Kidney (tissue), 14 donors: ENCODE results near the gene SNX19. TPM values are rescaled to one million over a fixed set of nuclear protein-coding genes. Genes with fewer than 3 reads are reported as not detected.

Experiments used
- DNase-seq, 5 donors: peaks; one replicate each; pipeline ENCODE4 v3.0.0-alpha.2; 2013 to 2020
- FAIRE-seq: peaks from 2 replicates; lab custom pipeline; 2012; peaks lifted over from hg19 to GRCh38; lab: Jason Lieb, UNC
- H3K27ac ChIP-seq, 2 donors: one replicate each; pipeline ENCODE4 v1.7.0; 2013; ENCODE audit warnings: low read depth in 2 of 2, low read length in 2 of 2, inconsistent platforms in 1 of 2
- H3K27me3 ChIP-seq: one replicate; pipeline ENCODE4 v1.7.1; 2013; ENCODE audit warnings: low read length, inconsistent platforms; ENCODE audit not compliant: control insufficient read depth, insufficient read depth
- H3K36me3 ChIP-seq, 3 donors: one replicate each; pipeline versions ENCODE4 v1.7.0 to v1.7.1; 2013; ENCODE audit warnings: low read length in 3 of 3, control low read depth in 1 of 3, inconsistent platforms in 1 of 3; ENCODE audit not compliant: insufficient read depth in 3 of 3, control insufficient read depth in 2 of 3
- H3K4me1 ChIP-seq, 3 donors: one replicate each; pipeline versions ENCODE4 v1.7.0 to v1.7.1; 2013; ENCODE audit warnings: low read length in 3 of 3, inconsistent platforms in 1 of 3, low read depth in 1 of 3; ENCODE audit not compliant: control insufficient read depth in 2 of 3, insufficient read depth in 2 of 3
- H3K4me3 ChIP-seq, 3 donors: one replicate each; pipeline versions ENCODE4 v1.7.0 to v1.8.1; 2013; ENCODE audit warnings: low read length in 3 of 3, control low read depth in 1 of 3, inconsistent platforms in 1 of 3
- H3K9ac ChIP-seq, 3 donors: one replicate each; pipeline versions ENCODE4 v1.7.0 to v1.7.1; 2013; ENCODE audit warnings: low read length in 3 of 3, control low read depth in 1 of 3, inconsistent platforms in 1 of 3
- H3K9me3 ChIP-seq, 3 donors: one replicate each; pipeline versions ENCODE4 v1.7.0 to v1.7.1; 2013; ENCODE audit warnings: low read length in 3 of 3, control low read depth in 1 of 3, inconsistent platforms in 1 of 3; ENCODE audit not compliant: control insufficient read depth in 2 of 3, insufficient read depth in 1 of 3
- intact Hi-C: fragments of 100-400 bp; cut with DNase I; formaldehyde crosslinking; loops from one replicate; pipeline ENCODE4 v1.11.1; 2022
- polyA plus RNA-seq: library from polyadenylated mRNA; stranded (reverse); fragments of 350-450 nt; fragmentation: Illumina TruSeq; extraction: RNeasy Lipid Tissue Mini Kit (QIAGEN cat#74804); gene quantifications from one replicate; pipeline ENCODE4 v1.2.3, GENCODE V29; 2014; ENCODE audit warnings: low read depth, low replicate concordance; ENCODE audit not compliant: insufficient read depth
- total RNA-seq: library from RNA; stranded (reverse); fragmentation: NEBNext Ultra II Directional; extraction: Animal tissue kit (Norgen Biotek cat#: 25700); gene quantifications from one replicate; pipeline ENCODE4 v1.2.1, GENCODE V29; 2021
- TF ChIP-seq, protein P1 (sequence below): IDR thresholded peaks from 3 replicates; pipeline ENCODE4 v1.5.1; 2012; ENCODE audit warnings: mild to moderate bottlenecking, moderate library complexity, borderline replicate concordance; ENCODE audit not compliant: insufficient read depth; ENCODE audit errors: extremely low read depth
- donor health status: control.
- donor health status: control.
- donor health status: control.
- donor health status: control.
- donor health status: control.
- donor health status: DM: yes; HTN: yes; CAD: no.
- donor health status: Normal renal cell carcinoma (clear cell type).

Gene SNX19
- total and polyA plus RNA-seq, 2 donors from 2014 or later, result 16.9 to 67.5 TPM

DNA sequence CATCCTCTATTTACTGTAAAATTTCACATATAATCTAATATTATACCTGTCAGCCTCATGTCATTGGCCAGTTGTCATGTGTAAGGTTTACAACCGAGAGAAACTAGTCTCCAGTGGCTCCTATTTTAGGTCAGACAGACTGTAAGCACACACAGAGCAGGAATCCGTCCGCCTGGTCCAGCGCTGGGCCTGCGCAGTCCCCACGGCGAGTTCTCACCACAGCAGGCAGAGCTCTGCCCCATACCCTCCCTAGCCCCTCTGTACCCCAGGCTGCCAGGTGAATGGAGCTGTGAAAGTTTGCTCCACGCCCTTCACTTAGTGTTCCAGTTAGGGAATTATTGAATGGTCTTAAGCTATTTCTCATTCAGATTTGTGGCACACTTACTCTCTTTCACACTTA lies 63.7 kb downstream of the SNX19 start:
- no peak for FAIRE-seq
- no peaks in the 10 kb centered on the region for H3K4me1 ChIP-seq
- H3K27ac ChIP-seq, result no peak overlapping the region
- H3K9me3 ChIP-seq, result peaks cover 0 to 3% (median 0%) of the 10 kb centered on the region in 3 donors
- DNase-seq, result no peak
- no peaks in the 10 kb centered on the region for H3K27me3 ChIP-seq
- no peaks in the 10 kb centered on the region for H3K36me3 ChIP-seq
- no peak overlapping the region for H3K4me3 ChIP-seq
- TF ChIP-seq, protein P1, sequence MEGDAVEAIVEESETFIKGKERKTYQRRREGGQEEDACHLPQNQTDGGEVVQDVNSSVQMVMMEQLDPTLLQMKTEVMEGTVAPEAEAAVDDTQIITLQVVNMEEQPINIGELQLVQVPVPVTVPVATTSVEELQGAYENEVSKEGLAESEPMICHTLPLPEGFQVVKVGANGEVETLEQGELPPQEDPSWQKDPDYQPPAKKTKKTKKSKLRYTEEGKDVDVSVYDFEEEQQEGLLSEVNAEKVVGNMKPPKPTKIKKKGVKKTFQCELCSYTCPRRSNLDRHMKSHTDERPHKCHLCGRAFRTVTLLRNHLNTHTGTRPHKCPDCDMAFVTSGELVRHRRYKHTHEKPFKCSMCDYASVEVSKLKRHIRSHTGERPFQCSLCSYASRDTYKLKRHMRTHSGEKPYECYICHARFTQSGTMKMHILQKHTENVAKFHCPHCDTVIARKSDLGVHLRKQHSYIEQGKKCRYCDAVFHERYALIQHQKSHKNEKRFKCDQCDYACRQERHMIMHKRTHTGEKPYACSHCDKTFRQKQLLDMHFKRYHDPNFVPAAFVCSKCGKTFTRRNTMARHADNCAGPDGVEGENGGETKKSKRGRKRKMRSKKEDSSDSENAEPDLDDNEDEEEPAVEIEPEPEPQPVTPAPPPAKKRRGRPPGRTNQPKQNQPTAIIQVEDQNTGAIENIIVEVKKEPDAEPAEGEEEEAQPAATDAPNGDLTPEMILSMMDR, result no peak
- no peak overlapping the region for H3K9ac ChIP-seq
- intact Hi-C loops, result no loop called here

DNA sequence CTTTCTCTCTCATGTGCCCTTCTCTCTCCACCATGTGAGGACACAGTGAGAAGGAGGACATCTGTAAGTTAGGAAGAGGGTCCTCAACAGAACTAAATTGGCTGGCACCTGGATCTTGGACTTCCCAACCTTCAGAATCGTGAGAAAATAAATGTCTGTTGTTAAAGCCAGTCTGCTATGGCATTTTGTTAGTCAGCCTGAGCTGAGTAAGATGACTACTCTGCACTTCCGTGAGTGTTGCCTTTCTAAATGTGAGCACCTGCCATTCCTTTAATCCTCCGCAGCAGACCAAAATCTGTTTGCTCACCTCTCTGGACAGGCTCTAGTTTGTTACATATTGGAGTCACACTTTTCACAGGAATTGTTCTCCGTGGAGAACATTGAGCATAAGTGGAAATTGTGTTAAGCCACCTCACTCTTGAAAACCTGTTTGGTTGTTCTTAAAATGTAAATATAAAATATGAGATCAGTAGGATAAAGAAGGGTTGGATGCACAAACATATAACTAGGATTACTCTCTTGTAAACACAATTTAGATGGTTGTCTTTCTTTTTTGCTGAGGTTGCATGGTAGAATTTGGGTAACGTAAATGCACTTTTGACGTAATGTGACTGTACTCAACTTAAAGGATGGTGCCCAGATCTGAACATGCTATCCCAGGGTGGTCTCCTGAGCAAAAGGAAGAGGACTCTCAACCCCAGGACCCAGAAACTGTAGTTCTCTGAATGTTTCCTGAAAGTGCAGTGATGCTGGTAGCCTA lies 65.9 kb downstream of the SNX19 start:
- H3K9ac ChIP-seq, result no peak overlapping the region
- FAIRE-seq, result no peak

DNA sequence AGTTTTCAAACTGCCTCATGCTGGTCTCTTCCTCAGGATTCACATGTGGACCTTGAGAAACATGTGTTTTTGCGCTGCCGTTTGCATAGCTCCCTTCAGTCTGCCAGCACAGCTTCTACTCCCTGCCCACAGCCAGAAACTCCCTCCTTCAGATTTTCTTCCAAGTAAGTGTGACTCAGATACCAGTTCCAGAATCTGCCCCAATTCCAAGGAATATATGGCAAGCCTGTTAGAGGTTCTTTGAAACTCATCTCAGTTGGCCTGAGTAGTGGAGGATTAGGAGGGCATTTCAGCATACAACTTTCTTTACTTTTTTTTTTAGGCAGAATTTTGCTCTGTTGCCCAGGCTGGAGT lies 67.1 kb downstream of the SNX19 start:
- H3K9me3 ChIP-seq, result peaks cover 0 to 3% (median 0%) of the 10 kb centered on the region in 3 donors
- DNase-seq, result no peak
- no peaks in the 10 kb centered on the region for H3K27me3 ChIP-seq
- H3K9ac ChIP-seq, result no peak overlapping the region
- TF ChIP-seq, protein P1, result no peak
- H3K36me3 ChIP-seq, result no peaks in the 10 kb centered on the region
- FAIRE-seq, result no peak
- H3K27ac ChIP-seq, result no peak overlapping the region
- intact Hi-C loops, result no loop called here
- no peak overlapping the region for H3K4me3 ChIP-seq
- no peaks in the 10 kb centered on the region for H3K4me1 ChIP-seq

More for the DNA sequence above, 65.9 kb downstream of the SNX19 start:
- H3K27me3 ChIP-seq, result no peaks in the 10 kb centered on the region
- TF ChIP-seq, protein P1, result no peak
- no peak for DNase-seq
- no peaks in the 10 kb centered on the region for H3K4me1 ChIP-seq
- H3K4me3 ChIP-seq, result no peak overlapping the region
- H3K36me3 ChIP-seq, result no peaks in the 10 kb centered on the region
- H3K27ac ChIP-seq, result no peak overlapping the region
- peaks cover 0 to 3% (median 0%) of the 10 kb centered on the region in 3 donors for H3K9me3 ChIP-seq
- intact Hi-C loops, result no loop called here
